Measurements from ENCODE around the gene RPS19BP1.

DNA sequence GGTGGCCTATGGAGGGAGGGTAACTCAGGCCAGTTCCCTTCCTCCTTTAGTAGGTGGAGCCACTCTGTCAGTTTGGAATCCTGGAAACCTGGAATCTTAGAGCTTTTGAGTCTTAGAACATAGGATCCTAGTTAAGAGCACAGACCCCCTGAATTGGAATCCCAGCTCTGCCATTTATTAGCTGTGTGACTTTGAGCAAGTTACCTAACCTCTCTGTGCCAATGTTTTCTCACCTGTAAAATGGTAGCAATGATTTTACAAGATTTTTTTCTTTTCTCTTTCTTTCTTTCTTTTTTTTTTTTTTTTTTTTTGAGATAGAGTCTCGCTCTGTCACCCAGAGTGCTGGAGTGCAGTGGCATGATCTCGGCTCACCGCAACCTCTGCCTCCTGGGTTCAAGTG, 20.9 kb upstream of the RPS19BP1 start:
- TF ChIP-seq, protein P1, sequence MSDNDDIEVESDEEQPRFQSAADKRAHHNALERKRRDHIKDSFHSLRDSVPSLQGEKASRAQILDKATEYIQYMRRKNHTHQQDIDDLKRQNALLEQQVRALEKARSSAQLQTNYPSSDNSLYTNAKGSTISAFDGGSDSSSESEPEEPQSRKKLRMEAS (CRISPR knock-in tag; IDR thresholded peaks at IDR 0.05) = no peak
- TF ChIP-seq, protein P2, sequence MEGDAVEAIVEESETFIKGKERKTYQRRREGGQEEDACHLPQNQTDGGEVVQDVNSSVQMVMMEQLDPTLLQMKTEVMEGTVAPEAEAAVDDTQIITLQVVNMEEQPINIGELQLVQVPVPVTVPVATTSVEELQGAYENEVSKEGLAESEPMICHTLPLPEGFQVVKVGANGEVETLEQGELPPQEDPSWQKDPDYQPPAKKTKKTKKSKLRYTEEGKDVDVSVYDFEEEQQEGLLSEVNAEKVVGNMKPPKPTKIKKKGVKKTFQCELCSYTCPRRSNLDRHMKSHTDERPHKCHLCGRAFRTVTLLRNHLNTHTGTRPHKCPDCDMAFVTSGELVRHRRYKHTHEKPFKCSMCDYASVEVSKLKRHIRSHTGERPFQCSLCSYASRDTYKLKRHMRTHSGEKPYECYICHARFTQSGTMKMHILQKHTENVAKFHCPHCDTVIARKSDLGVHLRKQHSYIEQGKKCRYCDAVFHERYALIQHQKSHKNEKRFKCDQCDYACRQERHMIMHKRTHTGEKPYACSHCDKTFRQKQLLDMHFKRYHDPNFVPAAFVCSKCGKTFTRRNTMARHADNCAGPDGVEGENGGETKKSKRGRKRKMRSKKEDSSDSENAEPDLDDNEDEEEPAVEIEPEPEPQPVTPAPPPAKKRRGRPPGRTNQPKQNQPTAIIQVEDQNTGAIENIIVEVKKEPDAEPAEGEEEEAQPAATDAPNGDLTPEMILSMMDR (IDR thresholded peaks at IDR 0.05) = no peak
- TF ChIP-seq, protein P3, sequence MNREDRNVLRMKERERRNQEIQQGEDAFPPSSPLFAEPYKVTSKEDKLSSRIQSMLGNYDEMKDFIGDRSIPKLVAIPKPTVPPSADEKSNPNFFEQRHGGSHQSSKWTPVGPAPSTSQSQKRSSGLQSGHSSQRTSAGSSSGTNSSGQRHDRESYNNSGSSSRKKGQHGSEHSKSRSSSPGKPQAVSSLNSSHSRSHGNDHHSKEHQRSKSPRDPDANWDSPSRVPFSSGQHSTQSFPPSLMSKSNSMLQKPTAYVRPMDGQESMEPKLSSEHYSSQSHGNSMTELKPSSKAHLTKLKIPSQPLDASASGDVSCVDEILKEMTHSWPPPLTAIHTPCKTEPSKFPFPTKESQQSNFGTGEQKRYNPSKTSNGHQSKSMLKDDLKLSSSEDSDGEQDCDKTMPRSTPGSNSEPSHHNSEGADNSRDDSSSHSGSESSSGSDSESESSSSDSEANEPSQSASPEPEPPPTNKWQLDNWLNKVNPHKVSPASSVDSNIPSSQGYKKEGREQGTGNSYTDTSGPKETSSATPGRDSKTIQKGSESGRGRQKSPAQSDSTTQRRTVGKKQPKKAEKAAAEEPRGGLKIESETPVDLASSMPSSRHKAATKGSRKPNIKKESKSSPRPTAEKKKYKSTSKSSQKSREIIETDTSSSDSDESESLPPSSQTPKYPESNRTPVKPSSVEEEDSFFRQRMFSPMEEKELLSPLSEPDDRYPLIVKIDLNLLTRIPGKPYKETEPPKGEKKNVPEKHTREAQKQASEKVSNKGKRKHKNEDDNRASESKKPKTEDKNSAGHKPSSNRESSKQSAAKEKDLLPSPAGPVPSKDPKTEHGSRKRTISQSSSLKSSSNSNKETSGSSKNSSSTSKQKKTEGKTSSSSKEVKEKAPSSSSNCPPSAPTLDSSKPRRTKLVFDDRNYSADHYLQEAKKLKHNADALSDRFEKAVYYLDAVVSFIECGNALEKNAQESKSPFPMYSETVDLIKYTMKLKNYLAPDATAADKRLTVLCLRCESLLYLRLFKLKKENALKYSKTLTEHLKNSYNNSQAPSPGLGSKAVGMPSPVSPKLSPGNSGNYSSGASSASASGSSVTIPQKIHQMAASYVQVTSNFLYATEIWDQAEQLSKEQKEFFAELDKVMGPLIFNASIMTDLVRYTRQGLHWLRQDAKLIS (CRISPR knock-in tag; IDR thresholded peaks at IDR 0.05; ENCODE audit: borderline replicate concordance) = no peak

All from WTC11 (cell line).